DND-41 (cell line): ENCODE results near the gene DES.

Experiments used
- CTCF ChIP-seq: IDR thresholded peaks from 2 replicates; pipeline ENCODE4 v1.5.1; 2012; ENCODE audit warnings: borderline replicate concordance, low read length, moderate library complexity, mild to moderate bottlenecking; ENCODE audit not compliant: poor library complexity, severe bottlenecking; ENCODE audit errors: extremely low read depth
- EZH2 ChIP-seq: IDR thresholded peaks from 3 replicates; pipeline ENCODE4 v1.6.1; 2012; ENCODE audit warnings: borderline replicate concordance, low read depth, mild to moderate bottlenecking, moderate library complexity, low read length, inconsistent platforms; ENCODE audit not compliant: severe bottlenecking

GRCh38 chr2:219388121-219388906, 29.9 kb upstream of the DES start:
- TF ChIP-seq CTCF (peak; percentile 75), EZH2 (no peak)
